ENCODE results near the gene DST.
"Not testable (repeated sequence)": the region's sequence is repeated elsewhere in the genome, so short reads cannot be mapped to it uniquely, and the experiment has no call there.

DST gene

DNA sequence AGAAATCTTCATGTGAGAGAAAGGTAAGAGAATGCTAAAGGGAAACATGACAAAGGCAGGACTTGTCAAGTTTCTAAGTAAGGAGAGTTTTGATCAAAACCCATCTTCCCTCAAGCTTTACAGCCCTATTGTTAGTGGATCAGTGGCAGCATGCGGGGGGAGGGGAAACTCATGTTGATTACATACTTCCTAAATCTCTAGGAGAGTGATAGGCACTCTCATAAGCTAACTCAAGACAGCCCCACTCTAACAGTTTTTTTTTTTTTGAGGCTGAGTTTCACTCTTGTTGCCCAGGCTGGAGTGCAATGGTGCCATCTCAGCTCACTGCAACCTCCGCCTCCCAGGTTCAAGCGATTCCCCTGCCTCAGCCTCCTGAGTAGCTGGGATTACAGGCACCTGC, 18.6 kb upstream of the DST start:
- not testable (repeated sequence) for DNase-seq (ENCODE audit: low spot score)

DNA sequence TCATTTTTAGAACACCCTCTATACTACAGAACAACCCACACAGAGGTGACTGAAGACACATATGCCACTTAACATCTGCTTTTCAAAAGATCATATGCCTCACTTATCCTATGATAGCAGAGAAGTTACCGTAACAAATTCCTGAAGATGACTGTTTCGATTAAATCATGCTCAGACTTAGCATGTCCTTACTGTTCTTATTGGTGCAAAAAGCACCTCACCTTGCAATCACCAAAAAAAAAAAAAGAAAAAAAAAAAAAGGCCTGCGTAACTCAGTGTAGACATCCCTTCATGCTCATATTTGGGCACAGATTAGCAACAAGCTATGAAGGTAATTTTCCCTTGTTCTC, 17.7 kb upstream of the DST start:
- no peak for DNase-seq (ENCODE audit: low spot score)

DNA sequence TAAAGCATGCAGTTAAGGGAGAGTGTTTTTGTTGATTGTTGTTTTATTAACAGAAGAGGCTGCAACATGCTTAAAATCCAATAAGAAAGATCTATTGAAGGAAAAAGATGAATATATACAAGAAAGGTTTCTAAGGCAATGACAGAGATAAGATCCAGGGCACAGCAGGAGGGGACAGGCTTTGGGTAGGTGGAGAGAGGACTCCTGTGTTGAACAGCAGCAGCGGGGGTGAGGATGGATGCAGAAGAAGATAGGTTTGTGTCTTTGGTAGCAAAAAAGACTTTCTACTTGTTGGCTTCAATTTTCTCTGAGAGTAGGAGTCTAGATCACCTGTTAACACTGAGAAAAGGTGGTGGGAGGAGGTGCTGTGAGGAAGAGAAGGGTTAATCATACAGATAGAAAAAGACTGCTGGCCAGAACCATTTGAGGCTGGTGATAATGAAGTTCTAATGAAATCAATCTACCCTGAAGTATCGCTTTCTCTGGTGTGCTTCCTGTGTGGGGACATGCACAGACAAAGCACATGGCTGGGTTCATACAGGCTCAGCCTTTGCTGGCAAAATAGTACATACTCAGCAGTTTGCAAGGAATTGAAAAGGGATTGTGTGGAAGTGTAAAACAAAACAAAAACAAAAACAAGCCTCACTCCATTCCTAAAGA, 17.2 kb upstream of the DST start:
- DNase-seq (ENCODE audit: low spot score): no peak

DNA sequence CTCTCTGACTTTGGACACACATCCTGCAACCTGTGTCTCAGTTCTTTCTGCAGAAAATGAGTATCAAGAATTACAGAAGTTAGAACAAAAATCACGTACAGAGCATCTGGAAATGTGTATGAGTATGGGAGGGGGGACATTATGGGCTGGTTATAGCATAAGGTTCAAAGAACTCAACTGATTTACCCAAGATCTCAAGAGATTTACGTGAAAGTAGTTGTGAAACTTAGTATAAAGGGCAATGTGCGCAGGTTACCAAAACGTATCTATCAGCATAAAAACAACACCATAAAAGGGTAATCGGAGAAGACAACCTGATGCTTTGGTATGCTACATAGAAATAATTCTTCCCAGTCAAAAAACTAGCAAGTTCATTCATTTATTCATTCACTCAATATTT, 15.6 kb upstream of the DST start:
- DNase-seq (ENCODE audit: low spot score): no peak

DNA sequence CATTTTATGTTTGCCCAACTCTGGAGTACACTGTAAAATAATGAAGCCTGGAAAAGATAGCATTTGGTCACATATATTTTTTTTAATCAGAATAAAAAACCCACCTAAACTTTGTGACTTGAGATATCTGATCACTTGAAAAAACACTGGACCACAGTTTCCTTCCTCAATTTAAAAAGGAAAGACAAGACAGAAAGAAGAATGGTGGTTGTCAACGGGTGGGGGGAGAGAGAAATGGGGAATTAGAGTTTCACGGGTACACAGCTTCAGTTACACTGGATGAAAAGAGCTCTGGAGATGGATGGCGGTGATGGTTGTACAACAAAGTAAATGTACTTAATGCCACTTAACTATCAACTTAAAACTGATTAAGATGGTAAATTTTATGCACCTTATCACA, 14.7 kb upstream of the DST start:
- DNase-seq (ENCODE audit: low spot score): no peak

DNA sequence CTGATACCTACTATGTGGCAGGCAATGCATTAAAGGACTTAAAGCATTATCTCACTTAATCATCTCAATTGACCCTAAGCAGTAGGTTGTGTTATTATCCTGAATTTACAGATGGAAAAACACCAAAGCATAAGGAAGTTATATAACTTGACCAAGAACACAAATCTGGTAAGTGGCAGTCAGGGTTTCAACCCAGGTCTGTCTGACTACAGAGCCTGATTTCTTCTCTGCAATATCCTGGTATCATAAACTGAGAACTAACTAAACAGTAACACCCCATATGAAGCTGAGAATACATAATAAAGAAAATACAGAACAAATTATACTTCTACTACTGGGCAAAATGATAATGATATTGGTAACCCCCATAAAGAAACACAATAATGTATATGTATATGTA, 13.8 kb upstream of the DST start:
- DNase-seq (ENCODE audit: low spot score): no peak

DNA sequence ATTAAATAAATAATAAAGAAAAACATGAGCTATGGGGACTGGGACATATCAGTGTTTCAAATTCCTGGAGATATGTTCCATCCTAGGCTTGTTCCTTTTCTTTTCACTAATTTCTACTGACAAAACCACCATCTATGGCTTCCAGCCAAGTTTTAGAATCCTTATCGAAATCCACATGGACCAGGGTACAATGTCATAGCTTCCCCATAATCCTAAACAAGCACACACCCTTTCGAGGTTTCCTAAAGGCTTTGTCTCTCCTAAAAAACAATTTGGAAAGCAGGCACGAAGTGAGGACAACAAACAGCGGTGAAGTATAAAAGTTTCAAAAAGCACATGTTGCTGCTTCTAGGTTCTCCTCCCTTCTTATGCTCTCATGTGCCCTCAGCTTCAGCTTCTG, 13.3 kb upstream of the DST start:
- no peak for DNase-seq (ENCODE audit: low spot score)

DNA sequence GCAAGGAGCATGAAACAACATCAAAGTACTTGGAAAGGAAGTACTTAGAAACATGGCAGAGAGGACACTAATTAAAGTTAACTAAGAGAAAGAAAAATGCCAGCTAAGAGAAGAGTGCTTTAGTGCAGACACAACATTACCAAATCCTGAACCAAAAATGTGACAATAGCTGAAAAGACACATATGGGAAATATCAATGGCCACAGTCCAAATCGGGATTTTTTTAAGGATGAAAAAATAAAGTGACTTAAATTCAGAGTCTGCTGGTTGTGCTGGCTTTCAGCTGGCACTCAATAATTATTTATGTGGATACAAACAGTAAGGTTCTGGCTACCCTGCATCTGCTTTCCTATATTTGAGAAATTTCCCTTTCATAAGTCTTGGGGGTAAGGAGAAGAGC, 12.6 kb upstream of the DST start:
- DNase-seq (ENCODE audit: low spot score): no peak

DNA sequence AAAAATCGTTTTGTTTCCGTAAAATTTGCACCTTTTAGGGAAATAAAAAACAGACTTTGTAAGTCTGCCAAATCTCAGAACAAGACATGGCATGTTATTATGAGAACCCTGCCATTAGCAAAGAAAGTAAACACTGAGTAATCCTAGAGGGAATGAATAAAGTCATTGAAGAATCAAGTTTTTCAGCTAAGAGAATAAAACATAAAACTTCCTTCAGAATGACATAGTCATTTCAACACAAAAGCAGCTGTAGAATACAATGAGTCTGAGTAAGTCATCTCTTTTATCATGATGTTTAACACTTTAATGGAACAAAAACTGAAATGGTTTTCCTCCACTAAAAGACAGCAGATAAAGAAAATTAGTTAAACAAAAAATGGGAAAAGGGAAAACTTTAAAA, 10.3 kb upstream of the DST start:
- no peak for DNase-seq (ENCODE audit: low spot score)

DNA sequence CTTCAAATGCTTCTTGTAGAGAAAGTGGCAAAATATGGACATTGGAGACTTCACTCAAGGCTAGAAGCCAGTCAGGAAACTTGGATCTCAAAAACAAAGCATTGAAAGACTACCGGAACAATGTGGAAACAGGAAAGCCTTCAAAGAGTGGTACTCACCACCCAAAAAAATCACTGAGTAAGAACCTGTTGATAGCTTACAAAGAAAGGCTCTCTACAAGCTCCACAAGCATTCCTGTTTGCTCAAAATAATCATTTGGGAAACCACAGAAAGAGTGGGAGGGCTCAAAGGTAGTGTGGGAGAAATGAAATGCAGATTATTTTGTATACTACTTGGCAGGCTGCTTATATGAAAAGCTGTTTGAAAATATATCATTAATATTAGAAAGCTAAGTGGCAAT, 9.5 kb upstream of the DST start:
- no peak for DNase-seq (ENCODE audit: low spot score)

DNA sequence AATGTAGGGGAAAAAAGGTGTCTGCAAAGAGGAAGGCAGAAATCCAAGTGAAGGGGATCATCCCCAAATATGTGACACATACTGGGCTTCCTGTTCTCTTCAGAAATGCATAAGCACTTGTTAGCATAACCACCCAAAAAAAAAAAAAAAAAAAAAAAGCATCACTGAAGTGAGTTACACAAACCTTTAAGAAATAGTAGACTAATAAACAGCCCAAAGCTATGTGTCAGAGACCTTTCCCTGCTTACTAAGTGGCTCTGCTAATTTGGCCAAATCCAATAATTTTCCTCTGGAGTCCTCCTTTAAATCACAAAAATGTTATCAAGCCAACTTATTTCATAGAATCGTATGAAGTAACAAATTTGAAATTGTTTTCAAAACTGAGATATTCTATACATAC, 7.5 kb upstream of the DST start:
- no peak for DNase-seq (ENCODE audit: low spot score)

DNA sequence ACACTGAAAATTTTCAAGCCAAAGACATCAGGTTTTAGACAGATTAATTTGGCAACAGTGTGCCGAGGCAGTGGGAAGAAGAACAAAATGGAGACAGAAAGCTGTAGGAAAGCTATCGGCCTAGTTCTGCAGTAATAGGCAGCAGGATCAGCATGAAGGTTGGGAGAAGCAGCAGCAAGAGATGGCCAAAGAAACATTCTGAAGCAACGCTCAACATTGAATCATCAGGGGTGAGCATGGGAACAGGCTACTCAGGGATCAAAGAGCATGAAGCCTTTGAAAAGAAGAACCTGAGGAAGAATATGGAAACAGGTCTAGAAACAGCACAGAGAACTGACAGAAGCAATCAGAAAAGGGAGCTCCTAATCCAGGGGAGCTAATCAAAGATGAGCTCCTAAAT, 7.1 kb upstream of the DST start:
- no peak for DNase-seq (ENCODE audit: low spot score)

DNA sequence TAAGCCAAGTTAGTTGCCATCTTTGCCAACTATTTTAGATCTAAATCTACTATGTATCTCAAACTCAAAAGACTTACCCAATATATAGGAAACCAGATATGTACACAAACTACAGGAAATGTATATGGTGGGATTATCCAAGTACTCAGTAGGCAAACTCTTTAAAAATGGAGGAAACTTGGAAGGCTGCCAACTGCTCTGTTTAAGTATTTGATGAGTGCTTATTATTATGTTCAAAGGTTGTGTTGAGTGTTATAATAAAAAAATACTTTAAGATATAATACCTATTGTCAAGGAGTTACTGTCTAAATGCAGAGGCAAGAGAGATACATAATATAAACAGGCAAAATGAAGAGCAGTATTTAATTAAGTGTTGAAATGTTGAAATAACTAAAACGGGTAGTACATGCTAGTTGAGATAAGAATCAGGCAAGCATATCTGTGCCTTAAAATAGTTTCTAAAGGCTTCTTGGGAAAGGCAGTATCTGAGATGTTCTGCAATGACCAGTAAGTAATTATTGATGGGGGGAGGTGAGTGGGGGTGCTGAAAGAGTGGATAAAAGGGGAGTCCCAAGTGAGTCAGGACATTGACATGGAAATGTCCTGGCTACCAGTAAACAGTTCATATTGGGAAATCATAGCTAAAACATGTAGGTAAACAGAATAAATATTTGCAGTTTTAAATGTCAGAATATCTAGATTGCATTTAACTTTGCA, 6.5 kb upstream of the DST start:
- no peak for DNase-seq (ENCODE audit: low spot score)

DNA sequence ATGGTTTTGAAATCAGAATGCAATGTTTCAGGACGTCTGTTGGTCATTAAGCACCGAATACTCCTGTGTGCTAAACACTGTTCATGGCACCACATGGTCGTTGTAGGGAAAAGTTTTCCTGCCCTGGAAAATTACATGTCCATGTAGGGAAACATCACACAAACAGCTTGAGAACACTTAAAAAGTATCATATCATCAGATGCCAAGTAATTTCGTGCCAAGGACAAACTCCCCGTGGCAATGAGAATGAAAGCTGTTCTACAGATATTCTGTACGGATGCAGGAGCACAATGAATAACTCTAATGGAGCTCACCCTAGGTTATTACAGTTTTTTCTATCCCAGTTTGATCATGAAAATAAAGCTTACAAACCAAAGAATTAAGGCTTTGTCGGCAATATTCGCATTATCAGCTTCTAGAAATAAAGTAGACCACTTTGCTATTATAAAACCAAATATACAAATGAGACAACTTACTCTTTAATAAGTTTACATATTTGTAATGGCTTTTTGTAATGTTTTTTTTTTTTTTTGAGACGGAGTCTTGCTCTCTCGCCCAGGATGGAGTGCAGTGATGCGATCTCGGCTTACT, 4.6 kb upstream of the DST start:
- DNase-seq (ENCODE audit: low spot score): no peak

DNA sequence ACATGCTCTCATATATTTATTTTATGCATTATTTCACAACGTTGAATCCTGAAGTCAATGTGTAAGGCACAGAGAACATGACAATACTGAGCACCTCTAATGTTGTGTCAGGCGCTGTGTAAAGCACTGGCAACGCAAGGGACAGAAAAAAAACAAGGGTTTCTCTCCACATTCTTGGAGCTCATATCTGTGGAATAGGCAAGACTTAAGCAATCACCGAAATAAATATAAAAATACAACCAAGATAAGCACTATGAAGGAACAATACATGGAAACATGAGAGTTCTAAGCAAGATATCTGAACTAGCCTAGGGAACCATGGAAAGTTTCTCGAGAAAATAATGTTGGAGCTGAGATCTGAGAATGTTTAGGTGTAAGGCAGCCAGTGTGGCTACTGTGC, 1.7 kb upstream of the DST start:
- DNase-seq (ENCODE audit: low spot score): no peak

DNA sequence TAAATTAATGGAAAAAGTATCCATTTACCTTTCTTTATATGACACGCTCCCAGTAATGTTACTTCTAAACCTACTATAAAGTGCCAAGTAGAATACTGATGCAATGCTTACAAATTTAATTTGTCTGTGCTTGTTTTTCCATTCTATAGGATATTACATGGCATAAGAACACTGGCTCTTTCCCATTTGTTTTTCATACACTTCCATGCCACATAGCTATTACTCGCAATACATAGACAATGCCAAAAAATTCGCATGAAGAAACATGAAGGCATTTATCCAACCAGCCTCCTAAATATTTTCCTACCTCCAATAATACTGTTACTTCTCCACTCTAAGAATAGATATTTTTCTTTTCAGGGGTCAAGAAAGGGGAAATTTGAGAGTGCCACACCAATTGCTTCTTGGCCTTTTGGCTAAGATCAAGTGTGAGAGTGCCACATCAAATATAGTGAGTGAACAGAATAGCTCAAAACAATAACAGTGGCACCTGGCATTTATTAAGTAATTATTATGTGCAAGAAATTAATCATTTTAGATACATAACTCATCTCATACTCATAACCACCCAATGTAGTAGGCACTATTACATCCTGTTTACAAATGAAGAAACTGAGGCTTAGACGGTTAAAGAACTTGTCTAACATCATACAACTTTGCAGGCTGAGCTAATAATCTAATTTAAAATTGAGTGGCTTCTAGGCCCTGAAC, 845 bp upstream of the DST start:
- DNase-seq (ENCODE audit: low spot score): no peak

DNA sequence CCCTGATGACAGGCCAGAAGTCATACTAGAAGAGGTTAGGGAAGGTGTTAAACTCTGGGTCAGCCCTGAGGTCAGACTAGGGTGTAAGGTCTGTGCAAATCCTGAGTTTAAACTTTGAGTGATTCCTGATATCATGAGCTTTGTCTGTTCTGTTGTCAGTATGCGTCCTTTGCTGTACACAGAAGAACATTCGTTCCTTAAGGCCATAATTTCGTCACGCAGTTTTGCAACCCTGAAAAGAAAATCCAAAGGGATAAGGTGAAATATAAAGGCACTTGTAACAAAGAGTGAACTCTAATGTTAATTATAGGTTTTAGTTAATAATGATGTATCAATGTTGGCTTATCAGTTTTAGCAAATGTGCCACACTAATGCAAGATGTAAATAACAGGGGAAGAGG, 2.3 kb downstream of the DST start:
- no peak for DNase-seq (ENCODE audit: low spot score)

DNA sequence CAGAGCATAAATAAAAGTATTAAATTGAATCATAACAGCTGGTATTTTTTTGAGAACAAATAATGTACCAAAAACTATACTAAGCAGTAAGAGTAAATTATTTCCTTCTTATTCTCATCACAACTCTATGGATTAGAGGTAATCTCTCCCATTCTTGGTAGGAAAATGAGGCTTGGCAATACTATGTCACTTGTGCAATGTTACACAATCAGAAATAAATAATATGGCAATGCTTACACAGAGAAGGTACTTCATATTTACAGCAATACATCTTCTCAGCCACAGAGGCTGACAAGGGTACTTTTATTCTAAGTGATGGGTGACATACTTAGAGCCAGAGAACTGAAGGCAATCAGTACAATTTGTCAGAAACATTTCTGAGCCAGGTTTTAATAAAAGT, 3.9 kb downstream of the DST start:
- no peak for DNase-seq (ENCODE audit: low spot score)

DNA sequence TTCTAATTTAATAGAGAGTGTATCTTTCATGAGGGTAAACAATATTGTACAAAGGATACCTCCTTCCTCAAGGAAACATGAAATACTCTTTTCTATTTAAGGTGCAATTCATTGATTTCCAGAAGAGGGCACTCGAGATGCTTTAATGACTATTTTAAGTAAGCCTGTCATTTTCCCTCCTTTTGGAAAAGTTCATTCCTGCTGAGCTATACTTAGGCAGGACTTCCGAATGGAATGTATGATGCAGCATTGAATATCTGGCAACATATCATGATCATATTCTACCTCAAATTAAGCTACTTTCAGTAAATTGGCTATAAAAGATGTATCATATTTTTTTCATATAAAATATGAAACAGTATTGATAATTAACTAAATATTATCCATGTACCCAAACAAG, 5.0 kb downstream of the DST start:
- no peak for DNase-seq (ENCODE audit: low spot score)

DNA sequence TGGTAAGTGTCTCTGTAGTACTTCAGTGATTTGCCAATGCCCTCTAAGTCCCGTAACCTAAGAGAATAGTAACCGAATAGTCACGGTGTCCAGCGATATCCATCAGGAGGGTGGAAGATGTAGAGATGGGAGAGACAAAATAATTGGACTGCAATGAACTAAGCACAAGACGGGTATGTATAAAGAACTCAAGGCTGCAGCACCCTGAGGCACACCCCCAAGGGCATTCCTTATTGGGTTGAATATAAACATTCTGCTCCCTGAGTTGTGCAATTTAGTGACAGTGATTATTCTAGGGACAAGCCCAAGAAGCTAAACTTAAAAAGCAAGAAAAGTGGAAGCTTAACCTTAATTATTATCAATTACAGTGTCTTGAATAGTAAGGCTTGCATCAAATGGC, 14.6 kb downstream of the DST start:
- DNase-seq (ENCODE audit: low spot score): no peak

DNA sequence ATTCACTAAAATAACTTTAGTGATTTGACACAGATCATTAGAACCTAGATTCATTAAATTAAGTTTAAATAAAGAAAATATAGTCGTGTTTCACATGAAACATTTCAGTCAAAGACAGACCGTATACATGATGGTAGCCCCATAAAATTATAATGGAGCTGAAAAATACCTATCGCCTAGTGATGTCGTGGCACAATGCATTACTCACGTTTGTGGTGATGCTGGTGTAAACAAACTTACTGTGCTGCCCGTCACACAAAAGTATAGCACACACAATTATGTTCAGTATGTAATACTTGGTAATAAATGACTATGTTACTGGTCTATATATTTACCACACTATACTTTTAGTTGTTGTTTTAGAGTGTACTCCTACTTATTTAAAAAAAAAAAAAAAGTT, 17.3 kb downstream of the DST start:
- DNase-seq (ENCODE audit: low spot score): no peak

DNA sequence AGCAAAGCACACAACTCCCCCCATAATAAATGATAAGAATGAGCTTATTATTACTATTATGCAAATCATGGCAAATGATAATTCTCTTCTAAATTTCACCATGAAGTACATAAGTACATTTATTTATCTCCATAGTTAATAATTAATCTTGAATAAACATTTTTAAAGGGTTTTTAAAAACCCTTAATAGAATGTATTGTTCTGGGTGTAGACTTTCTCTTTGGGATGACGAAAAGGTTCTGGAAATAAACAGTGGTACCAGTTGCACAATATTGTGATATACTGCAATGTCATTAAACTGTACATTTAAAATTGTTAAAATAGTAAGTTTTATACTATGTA, 18.0 kb downstream of the DST start:
- DNase-seq (ENCODE audit: low spot score): no peak

DNA sequence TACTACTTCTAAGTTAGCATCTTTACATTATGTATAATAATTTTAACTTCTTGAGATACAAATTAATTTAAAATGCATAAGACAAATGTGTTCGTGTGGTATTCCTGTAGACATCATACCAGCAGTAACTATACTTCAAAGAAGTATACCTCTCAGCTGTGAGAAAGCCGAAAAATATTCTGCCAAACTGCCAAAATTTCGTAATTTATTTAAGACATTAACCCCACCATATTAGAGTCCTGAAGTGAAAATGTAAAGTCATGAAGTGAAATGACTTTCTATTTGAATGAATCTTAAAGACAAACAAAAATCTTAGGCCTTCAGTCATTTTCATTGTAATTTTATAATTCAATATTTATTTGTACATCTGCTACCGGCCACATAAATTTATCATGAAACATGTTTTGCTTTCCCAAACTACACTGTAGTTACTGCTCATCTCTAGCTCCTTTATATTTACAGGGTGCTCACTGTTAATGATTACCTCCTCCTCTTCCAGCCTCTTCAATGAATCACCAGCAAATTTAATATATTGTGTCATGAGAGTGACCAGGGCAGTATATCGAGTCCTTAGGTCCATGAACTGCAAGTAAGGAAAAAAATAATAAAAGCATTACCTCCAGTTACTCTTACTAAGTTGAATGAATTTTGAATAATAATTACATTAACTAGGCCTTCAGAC, 18.5 kb downstream of the DST start:
- DNase-seq (ENCODE audit: low spot score): no peak
